HL-60 (cell line): ENCODE results near the gene ZSWIM4.

Experiments
- POLR2AphosphoS5 ChIP-seq: IDR thresholded peaks from 2 replicates; pipeline ENCODE4 v1.6.1; 2012; ENCODE audit warnings: low read depth
- SPI1 ChIP-seq: IDR thresholded peaks from 2 replicates; pipeline ENCODE4 v1.6.1; 2012; ENCODE audit warnings: low read depth, mild to moderate bottlenecking, borderline replicate concordance
- TF ChIP-seq, protein P1 (sequence below): IDR thresholded peaks from one replicate; pipeline ENCODE4 v1.5.1; 2011; ENCODE audit warnings: low read length, control low read depth, inconsistent platforms; ENCODE audit not compliant: insufficient read depth
- TF ChIP-seq, protein P2 (sequence below): IDR thresholded peaks from 2 replicates; pipeline ENCODE4 v1.6.1; 2012; ENCODE audit warnings: low read depth; ENCODE audit not compliant: insufficient replicate concordance

DNA sequence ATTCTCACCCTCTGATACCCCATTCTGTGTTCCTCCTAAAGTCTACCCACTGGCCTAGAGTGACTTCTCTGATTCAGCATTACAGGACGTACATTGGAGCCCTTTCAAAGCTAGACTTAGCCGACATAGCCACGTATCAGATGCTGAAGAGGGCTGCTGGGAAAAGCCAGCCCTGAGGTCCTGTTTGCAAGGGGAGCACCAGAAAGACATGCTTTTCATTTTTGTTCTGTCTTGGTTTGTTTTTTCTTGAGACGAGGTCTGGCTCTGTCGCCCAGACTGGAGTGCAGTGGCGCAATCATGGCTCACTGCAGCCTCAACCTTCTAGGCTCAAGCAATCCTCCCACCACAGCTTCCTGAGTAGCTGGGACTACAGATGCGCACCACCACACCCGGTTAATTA lies 6.3 kb upstream of the ZSWIM4 start:
- TF ChIP-seq, protein P1, sequence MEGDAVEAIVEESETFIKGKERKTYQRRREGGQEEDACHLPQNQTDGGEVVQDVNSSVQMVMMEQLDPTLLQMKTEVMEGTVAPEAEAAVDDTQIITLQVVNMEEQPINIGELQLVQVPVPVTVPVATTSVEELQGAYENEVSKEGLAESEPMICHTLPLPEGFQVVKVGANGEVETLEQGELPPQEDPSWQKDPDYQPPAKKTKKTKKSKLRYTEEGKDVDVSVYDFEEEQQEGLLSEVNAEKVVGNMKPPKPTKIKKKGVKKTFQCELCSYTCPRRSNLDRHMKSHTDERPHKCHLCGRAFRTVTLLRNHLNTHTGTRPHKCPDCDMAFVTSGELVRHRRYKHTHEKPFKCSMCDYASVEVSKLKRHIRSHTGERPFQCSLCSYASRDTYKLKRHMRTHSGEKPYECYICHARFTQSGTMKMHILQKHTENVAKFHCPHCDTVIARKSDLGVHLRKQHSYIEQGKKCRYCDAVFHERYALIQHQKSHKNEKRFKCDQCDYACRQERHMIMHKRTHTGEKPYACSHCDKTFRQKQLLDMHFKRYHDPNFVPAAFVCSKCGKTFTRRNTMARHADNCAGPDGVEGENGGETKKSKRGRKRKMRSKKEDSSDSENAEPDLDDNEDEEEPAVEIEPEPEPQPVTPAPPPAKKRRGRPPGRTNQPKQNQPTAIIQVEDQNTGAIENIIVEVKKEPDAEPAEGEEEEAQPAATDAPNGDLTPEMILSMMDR, result no peak
- TF ChIP-seq, protein P2, sequence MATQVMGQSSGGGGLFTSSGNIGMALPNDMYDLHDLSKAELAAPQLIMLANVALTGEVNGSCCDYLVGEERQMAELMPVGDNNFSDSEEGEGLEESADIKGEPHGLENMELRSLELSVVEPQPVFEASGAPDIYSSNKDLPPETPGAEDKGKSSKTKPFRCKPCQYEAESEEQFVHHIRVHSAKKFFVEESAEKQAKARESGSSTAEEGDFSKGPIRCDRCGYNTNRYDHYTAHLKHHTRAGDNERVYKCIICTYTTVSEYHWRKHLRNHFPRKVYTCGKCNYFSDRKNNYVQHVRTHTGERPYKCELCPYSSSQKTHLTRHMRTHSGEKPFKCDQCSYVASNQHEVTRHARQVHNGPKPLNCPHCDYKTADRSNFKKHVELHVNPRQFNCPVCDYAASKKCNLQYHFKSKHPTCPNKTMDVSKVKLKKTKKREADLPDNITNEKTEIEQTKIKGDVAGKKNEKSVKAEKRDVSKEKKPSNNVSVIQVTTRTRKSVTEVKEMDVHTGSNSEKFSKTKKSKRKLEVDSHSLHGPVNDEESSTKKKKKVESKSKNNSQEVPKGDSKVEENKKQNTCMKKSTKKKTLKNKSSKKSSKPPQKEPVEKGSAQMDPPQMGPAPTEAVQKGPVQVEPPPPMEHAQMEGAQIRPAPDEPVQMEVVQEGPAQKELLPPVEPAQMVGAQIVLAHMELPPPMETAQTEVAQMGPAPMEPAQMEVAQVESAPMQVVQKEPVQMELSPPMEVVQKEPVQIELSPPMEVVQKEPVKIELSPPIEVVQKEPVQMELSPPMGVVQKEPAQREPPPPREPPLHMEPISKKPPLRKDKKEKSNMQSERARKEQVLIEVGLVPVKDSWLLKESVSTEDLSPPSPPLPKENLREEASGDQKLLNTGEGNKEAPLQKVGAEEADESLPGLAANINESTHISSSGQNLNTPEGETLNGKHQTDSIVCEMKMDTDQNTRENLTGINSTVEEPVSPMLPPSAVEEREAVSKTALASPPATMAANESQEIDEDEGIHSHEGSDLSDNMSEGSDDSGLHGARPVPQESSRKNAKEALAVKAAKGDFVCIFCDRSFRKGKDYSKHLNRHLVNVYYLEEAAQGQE, result no peak
- TF ChIP-seq POLR2AphosphoS5, result peak; percentile 76
- no peak for TF ChIP-seq SPI1
